Hematopoietic multipotent progenitor cell (in vitro differentiated cells): ENCODE measurements around the gene L3MBTL1. TPM values are rescaled to one million over a fixed set of nuclear protein-coding genes. Genes with fewer than 3 reads are reported as not detected.
"Not testable (repeated sequence)": the region's sequence is repeated elsewhere in the genome, so short reads cannot be mapped to it uniquely, and the experiment has no call there.

Source experiments
- DNase-seq, 3 donors: peaks; one replicate each; pipeline ENCODE4 v3.0.0-alpha.2; 2011 to 2015; ENCODE audit warnings: low read depth in 2 of 3, low spot score in 2 of 3
- small RNA-seq: library from RNA; depleted of rRNA; stranded (forward); fragments of <200 nt; gene quantifications from one replicate; pipeline ENCODE3, GENCODE V24; 2012
- total RNA-seq: library from RNA; depleted of rRNA; stranded (reverse); fragments of >200 nt; gene quantifications from one replicate; pipeline ENCODE4 v1.2.3, GENCODE V29; 2012

The L3MBTL1 gene
- total RNA-seq, 1 donor = 20.7 TPM

GRCh38 chr20:43583982-43584432 is 76.5 kb downstream of the L3MBTL1 start:
- peak in 2 of 3 donors; percentile 25 to 34 for DNase-seq

GRCh38 chr20:43584448-43585136 is 77.1 kb downstream of the L3MBTL1 start:
- DNase-seq = no peak

- DNase-seq = no peak
These were observed 79.1 kb downstream of the L3MBTL1 start for GRCh38 chr20:43586641-43587040.

GRCh38 chr20:43588526-43588925 is 81.0 kb downstream of the L3MBTL1 start:
- DNase-seq = not testable (repeated sequence)

GRCh38 chr20:43590036-43590391 is 82.5 kb downstream of the L3MBTL1 start:
- no peak for DNase-seq

- peak; percentile 76 to 91 (median 90) for DNase-seq
These were observed 83.2 kb downstream of the L3MBTL1 start, which contains the start of gene IFT52 for GRCh38 chr20:43590392-43591303. Gene IFT52, plus strand, starts transcription at chr20:43590937. Its CDS starts 3,762 bp downstream, at chr20:43594699.

Small RNA genes within 50 kb of the gene (small RNA-seq; reads per million reads assigned to genes)
- gene RNU6-1251P = 0.27 reads per million

Other genes with a start within 250 kb of the L3MBTL1 start
- 83.7 TPM for gene SRSF6, start 49.8 kb upstream of the L3MBTL1 start, total RNA-seq
- 1.3 TPM for gene SGK2, start 51.3 kb downstream of the L3MBTL1 start, total RNA-seq
- 49.0 TPM for gene IFT52, start 83.2 kb downstream of the L3MBTL1 start, total RNA-seq
- gene MYBL2, start 159.4 kb downstream of the L3MBTL1 start, total RNA-seq = 7.5 TPM
- gene GTSF1L, start 219.3 kb downstream of the L3MBTL1 start, total RNA-seq = not detected